ENCODE results near the gene TBX19. TPM values are rescaled to one million over a fixed set of nuclear protein-coding genes. Genes with fewer than 3 reads are reported as not detected.

TBX19 gene
- total and polyA plus RNA-seq, 10 of the 15 experiments (the other 5 are each of a cell fraction or from before 2014, with no cell fraction given), result 0.13 to 6.9 (median 1.2) TPM

DNA sequence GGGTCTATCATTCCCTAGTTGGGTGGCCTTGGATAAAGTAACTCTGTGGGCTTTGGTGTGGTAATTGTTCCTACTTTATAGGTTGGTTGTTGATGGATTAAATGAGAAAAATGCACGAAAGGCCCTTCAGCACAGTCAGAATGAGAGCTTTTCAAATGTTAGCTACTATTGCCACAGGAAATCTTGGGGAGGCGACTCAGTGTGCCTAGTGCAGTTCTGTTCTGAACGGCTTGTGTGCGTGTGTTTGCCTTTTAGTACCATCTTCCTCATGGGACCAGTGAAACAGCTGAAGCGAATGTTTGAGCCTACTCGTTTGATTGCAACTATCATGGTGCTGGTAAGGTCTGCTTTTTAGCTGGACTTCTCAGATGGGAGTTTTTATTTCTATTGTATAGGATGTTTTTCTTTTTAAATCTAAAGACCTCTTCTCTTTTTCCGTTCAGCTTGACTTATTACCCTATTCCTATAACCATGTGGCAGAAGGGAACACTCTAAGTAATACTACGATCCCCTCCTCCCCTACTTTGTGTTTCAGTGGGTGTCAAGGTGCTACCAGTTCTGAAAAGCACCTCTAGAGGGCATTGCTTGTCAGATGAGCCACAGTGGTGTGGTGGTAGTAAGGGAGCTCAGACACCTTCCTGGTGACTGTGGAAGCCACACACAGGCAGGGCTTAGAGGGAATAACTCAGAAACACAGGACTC, 45.7 kb upstream of the TBX19 start:
- Histone ChIP-seq H3K79me2 (ENCODE audit: control insufficient read depth, insufficient read depth, low read length) (peaks cover 29% of the 10 kb centered on the region), H3K27me3 (replicated peaks in 1 of 2; ENCODE audit: control insufficient read depth in 2 of 2, insufficient read depth in 2 of 2, low read length in 1 of 2) (no peaks in the 10 kb centered on the region)
- TF ChIP-seq, protein P1, sequence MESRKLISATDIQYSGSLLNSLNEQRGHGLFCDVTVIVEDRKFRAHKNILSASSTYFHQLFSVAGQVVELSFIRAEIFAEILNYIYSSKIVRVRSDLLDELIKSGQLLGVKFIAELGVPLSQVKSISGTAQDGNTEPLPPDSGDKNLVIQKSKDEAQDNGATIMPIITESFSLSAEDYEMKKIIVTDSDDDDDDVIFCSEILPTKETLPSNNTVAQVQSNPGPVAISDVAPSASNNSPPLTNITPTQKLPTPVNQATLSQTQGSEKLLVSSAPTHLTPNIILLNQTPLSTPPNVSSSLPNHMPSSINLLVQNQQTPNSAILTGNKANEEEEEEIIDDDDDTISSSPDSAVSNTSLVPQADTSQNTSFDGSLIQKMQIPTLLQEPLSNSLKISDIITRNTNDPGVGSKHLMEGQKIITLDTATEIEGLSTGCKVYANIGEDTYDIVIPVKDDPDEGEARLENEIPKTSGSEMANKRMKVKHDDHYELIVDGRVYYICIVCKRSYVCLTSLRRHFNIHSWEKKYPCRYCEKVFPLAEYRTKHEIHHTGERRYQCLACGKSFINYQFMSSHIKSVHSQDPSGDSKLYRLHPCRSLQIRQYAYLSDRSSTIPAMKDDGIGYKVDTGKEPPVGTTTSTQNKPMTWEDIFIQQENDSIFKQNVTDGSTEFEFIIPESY (IDR thresholded peaks at IDR 0.05), result no peak
- TF ChIP-seq, protein P2, sequence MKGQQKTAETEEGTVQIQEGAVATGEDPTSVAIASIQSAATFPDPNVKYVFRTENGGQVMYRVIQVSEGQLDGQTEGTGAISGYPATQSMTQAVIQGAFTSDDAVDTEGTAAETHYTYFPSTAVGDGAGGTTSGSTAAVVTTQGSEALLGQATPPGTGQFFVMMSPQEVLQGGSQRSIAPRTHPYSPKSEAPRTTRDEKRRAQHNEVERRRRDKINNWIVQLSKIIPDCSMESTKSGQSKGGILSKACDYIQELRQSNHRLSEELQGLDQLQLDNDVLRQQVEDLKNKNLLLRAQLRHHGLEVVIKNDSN (IDR thresholded peaks at IDR 0.05; ENCODE audit: borderline replicate concordance, extremely low read length, insufficient read depth, low read depth, low read length), result no peak
- no peak for TF ChIP-seq CEBPB (IDR thresholded peaks at IDR 0.05; ENCODE audit: borderline replicate concordance in 1 of 2, low read depth in 2 of 2, low read length in 2 of 2)
- peak; percentile 69 for TF ChIP-seq RAD21 (IDR thresholded peaks at IDR 0.05; ENCODE audit: insufficient read depth, low read depth, low read length)
- TF ChIP-seq, protein P3, sequence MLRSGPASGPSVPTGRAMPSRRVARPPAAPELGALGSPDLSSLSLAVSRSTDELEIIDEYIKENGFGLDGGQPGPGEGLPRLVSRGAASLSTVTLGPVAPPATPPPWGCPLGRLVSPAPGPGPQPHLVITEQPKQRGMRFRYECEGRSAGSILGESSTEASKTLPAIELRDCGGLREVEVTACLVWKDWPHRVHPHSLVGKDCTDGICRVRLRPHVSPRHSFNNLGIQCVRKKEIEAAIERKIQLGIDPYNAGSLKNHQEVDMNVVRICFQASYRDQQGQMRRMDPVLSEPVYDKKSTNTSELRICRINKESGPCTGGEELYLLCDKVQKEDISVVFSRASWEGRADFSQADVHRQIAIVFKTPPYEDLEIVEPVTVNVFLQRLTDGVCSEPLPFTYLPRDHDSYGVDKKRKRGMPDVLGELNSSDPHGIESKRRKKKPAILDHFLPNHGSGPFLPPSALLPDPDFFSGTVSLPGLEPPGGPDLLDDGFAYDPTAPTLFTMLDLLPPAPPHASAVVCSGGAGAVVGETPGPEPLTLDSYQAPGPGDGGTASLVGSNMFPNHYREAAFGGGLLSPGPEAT (IDR thresholded peaks at IDR 0.05; ENCODE audit: low read depth), result no peak
- 0 out of 2 replicates have a peak, but pooled peaks have one; percentile 38 for TF ChIP-seq IRF4 (IDR thresholded peaks at IDR 0.05; ENCODE audit: low read depth, low read length)
- TF ChIP-seq, protein P4, sequence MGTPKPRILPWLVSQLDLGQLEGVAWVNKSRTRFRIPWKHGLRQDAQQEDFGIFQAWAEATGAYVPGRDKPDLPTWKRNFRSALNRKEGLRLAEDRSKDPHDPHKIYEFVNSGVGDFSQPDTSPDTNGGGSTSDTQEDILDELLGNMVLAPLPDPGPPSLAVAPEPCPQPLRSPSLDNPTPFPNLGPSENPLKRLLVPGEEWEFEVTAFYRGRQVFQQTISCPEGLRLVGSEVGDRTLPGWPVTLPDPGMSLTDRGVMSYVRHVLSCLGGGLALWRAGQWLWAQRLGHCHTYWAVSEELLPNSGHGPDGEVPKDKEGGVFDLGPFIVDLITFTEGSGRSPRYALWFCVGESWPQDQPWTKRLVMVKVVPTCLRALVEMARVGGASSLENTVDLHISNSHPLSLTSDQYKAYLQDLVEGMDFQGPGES (IDR thresholded peaks at IDR 0.05), result no peak
- TF ChIP-seq POLR2AphosphoS5 (IDR thresholded peaks at IDR 0.05; ENCODE audit: low read length), result peak; percentile 54; the same call in 1 of the 2 replicates
- TF ChIP-seq POLR2AphosphoS2 (IDR thresholded peaks at IDR 0.05; ENCODE audit: low read depth, low read length), result no peak
- TF ChIP-seq POU2F2 (IDR thresholded peaks at IDR 0.05; ENCODE audit: borderline replicate concordance, low read depth, low read length), result no peak
- no peak for TF ChIP-seq SMAD5 (IDR thresholded peaks at IDR 0.05; ENCODE audit: low read depth)
- no peak for TF ChIP-seq TAF1 (IDR thresholded peaks at IDR 0.05; ENCODE audit: borderline replicate concordance, low read depth, low read length)
- TF ChIP-seq SMC3 (IDR thresholded peaks at IDR 0.05; ENCODE audit: borderline replicate concordance, low read length), result peak; percentile 50; the same call in 1 of the 2 replicates
- TF ChIP-seq, protein P5, sequence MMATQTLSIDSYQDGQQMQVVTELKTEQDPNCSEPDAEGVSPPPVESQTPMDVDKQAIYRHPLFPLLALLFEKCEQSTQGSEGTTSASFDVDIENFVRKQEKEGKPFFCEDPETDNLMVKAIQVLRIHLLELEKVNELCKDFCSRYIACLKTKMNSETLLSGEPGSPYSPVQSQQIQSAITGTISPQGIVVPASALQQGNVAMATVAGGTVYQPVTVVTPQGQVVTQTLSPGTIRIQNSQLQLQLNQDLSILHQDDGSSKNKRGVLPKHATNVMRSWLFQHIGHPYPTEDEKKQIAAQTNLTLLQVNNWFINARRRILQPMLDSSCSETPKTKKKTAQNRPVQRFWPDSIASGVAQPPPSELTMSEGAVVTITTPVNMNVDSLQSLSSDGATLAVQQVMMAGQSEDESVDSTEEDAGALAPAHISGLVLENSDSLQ (IDR thresholded peaks at IDR 0.05), result no peak

More for the DNA sequence above, 45.7 kb upstream of the TBX19 start:
- Histone ChIP-seq H3K4me3 (no peak overlapping the region), H3K4me2 (ENCODE audit: control insufficient read depth, insufficient read depth) (no peak overlapping the region), H2AFZ (ENCODE audit: control insufficient read depth, low read depth, low read length) (no peak overlapping the region), H3K27ac (ENCODE audit: control insufficient read depth, insufficient read depth) (no peak overlapping the region), H3K9ac (ENCODE audit: control insufficient read depth, insufficient read depth, low read length) (no peak overlapping the region), H3K9me3 (replicated peaks; ENCODE audit: control insufficient read depth, insufficient read depth, low read length) (no peaks in the 10 kb centered on the region), H3K4me1 (ENCODE audit: control insufficient read depth, insufficient read depth, low read length) (no peaks in the 10 kb centered on the region; the same call in 1 of the 2 replicates), H4K20me1 (ENCODE audit: control insufficient read depth, insufficient read depth) (peaks cover 11% of the 10 kb centered on the region), H3K36me3 (ENCODE audit: control insufficient read depth in 2 of 2, insufficient read depth in 2 of 2, low read length in 1 of 2) (peaks cover 24 to 58% of the 10 kb centered on the region in 2 experiments)
- FAIRE-seq (peak; percentile 80), ATAC-seq (peak; percentile 98), DNase-seq (ENCODE audit: low read depth, low spot score) (no peak)
- WGBS (ENCODE audit: insufficient coverage, insufficient replicate concordance, low lambda C conversion rate, missing lambda C conversion rate), result 40% methylated on average over 8 of the region's 8 CpGs
- POLR2A ChIA-PET, result interaction anchor here (0.9 to 1.3 kb wide), 2 partner anchors 9 to 64 kb away, joined by 4 to 8 read pairs; partner anchors contain the start of gene SFT2D2
- in situ Hi-C loops (cut with MboI), result no loop called here
- no TSS peak for BruUV-seq (replicated peaks)
- SMC1A ChIA-PET (ENCODE audit: uncharacterized antibody, unreplicated experiment), result interaction anchor here (0.6 to 2.8 kb wide), 29 partner anchors 8 to 875 kb away, joined by 3 to 32 read pairs (median 4); partner anchors contain the start of gene SFT2D2
- CTCF ChIA-PET, result interaction anchor here (0.7 to 3.4 kb wide), 52 partner anchors 9 to 1311 kb away, joined by 3 to 38 read pairs (median 4); partner anchors contain the start of genes SFT2D2 and TBX19
- RAD21 ChIA-PET (ENCODE audit: unreplicated experiment), result interaction anchor here (0.5 to 2.8 kb wide), 13 partner anchors 9 to 1113 kb away, joined by 3 to 20 read pairs (median 5); partner anchors contain the start of gene SFT2D2
- intact Hi-C loops (cut with micrococcal nuclease; ENCODE audit: unreplicated experiment), result loop anchor here (1.0 to 5.0 kb wide), 2 partner anchors 87 to 107 kb away; no protein-coding TSS in a partner anchor
